COR-L47 (cell line): Measurements from ENCODE around the gene TAGLN3.

ENCODE experiments used
- DNase-seq: peaks from one replicate; lab custom pipeline; 2025; lab: John Stamatoyannopoulos, UW

The TAGLN3 gene

DNA sequence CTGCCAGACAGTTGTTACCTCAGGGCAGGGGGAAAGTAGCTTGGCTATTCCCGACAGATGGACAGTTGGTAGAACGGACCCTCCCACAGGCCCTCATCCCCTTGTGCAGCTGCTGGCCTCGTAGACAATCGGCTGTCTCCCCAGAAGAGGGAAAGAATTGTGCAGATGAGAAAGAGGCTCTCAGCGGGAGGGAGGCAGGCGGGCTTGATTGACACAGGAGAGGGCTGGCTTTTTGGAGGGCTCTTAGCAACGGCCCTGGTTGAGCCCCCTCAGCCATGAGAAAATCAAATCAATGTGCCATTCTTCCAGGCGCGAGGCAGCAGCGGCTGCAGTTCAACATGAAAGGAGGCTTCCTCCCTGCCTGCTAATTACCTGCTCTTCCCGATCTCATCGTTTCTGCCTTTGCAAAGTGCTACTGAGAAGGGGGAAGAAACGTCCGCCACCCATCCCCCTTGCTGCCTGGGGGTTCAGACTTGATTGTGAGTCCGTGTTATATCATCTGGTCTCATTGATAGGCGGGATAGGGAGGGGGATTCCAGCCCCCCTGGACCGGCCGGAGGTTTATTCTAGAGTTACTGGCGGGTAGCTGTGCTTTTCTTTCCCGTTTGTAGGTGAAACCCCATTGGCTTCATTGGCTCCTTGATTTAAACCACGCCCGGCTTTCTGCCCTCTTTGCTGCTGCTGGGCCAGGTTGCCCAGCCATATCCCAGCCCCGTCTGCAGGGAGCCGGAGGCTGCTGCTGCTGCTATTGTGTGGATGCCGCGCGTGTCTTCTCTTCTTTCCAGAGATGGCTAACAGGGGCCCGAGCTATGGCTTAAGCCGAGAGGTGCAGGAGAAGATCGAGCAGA is at the start of gene TAGLN3:
Gene TAGLN3 (plus strand): TSS at position 287 of the 848 bp plus-strand sequence. CDS start 501 bp downstream, at position 788.
- DNase-seq, result peak; percentile 89

DNA sequence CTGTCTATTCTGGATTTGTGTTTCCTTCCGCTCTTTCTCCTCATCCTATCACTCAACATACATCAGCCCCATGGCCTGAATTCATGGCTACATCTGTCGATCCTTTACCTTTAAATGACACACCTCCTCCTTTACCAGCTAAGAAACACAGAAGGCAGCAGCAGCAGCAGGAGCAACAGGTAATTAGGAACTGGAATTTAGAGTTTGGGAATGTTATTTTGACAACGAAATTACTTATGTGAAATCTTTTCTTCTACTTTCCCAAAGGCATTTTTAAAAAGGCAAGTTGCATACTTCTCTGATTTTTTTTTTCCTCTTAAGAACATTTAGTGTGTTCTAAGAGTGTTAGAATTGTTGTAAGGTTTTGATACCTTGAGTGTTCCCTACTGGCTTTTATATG is 49.0 kb upstream of the TAGLN3 start:
- no peak for DNase-seq

DNA sequence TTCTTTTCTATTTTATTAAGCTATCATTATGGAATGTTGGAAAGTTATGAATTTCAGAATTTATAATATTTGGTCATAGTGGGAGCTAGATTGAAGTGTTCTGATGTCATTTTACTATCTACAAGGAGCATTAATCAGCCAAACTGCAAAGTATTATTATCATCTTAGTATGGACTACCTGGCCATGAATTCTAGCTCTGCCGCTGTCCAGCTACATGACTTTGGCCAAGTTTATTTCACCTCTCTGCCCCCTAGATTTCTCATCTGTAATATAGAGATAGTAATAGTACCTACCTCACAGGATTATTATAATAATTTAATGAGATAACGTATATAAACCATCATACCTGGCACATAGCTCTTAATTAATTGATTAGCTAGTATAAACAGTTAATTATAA is 47.7 kb upstream of the TAGLN3 start:
- no peak for DNase-seq

DNA sequence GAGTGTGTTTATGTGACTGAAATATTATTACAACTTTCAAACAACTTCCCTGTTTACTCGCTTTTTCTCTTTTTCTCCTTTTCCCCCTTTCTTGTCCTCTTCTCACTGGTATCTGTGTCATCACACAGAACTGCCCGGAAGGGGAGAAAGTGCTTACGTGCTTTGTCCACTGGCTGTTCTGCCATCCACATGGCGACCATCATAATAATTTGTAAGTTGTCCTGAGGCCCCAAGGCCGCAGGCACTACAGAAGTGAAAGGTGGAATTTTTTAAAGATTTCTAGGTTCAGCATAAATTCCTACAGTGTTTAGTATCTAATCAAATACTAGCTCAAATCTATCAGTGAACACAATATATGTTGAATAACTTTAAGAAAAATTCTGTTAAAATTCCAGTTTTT is 46.6 kb upstream of the TAGLN3 start:
- DNase-seq, result no peak

DNA sequence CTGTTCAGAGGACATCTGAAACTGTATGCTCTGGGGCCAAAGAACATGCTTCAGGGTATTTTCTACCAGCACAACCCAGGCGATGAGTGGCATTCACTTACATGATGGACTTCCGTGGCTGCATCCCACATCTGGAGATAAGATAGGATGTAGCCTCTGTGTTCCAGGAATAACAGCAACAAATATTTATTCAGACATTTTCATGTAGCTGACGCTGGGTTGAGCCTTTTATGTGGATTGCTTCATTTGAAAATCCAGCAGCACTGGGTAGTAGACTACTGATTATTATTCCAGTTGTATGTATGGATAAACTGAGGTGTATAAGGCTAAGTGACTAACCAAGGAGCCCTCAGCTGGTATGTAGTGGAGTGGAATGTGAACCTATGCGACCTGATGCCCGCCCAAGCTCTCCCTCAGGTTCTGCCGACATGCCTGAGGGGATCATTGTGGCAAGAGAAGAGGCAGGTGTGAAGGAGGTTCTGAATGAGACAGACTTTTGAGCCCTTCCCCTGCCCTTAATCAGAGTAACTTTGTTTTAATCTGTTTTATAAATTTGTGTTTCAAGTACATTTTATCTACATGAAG is 45.8 kb upstream of the TAGLN3 start:
- DNase-seq, result no peak

DNA sequence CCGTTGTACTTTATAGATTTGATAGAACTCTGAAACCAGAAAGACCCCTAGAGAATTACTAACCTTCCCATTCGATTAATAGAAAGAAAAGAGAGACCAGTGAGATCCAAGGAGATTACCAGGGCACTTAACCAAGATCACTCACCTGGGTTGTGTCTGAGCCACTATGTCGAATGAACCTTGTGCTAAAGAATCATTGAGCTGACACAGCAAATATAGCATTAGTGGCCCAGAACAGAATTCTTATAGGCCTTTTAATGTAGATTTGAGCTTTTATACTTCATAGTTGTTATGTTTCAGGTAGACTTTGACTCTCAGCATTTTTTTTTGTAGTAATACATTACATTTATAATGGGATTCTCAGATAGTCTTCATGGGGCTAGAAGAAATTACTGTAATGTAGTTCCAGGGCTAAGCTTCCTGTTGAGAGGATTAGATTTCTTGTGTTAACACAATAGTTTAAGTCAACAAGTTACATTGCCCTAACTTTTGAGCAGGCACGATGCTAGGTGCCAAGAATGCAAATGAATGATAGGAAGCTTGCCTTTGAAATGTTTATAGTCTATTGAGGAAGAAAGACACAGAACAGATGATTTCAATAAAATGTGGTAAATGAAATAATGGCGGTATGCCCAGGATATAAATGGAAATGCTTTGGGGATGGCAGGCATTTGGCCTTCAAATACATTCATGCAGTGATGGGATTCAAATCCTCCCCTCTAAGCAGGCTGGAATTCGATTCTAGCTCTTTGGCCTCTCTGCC is 44.3 kb upstream of the TAGLN3 start:
- DNase-seq, result no peak

DNA sequence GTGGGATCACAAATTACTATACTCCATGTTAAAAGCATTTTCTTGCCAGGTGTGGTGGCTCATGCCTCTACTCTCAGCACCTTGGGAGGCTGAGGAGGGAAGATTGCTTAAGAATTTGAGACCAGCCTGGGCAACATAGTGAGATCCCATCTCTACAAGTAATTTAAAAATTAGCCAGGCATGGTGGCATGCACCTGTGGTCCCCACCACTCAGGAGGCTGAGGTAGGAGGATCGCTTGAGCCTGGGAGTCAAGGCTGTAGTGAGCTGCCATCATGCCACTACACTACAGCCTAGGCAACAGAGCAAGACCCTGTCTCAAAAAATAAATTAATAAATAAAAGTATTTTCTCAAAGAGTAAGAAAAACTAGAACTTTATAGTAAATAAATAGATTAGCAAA is 42.8 kb upstream of the TAGLN3 start:
- no peak for DNase-seq

DNA sequence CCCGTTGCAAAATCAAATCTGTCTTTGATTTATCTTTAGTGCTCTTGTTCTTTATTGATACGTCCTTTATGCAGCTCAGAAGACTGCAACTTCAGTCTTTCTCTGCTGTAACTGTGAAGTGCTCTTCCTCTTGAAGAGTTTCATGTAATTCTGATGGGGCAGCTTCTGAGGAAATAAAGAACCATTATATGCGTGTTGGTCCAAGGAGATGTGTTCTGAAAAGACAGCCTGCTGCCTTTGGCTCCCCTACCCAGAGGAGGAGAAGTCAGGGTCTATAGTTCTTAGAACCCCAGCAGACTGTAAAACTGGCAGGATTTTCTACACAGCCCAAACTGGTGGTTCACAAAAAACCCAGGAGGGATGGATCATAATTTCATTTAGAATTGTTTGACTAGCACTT is 42.3 kb upstream of the TAGLN3 start:
- no peak for DNase-seq

DNA sequence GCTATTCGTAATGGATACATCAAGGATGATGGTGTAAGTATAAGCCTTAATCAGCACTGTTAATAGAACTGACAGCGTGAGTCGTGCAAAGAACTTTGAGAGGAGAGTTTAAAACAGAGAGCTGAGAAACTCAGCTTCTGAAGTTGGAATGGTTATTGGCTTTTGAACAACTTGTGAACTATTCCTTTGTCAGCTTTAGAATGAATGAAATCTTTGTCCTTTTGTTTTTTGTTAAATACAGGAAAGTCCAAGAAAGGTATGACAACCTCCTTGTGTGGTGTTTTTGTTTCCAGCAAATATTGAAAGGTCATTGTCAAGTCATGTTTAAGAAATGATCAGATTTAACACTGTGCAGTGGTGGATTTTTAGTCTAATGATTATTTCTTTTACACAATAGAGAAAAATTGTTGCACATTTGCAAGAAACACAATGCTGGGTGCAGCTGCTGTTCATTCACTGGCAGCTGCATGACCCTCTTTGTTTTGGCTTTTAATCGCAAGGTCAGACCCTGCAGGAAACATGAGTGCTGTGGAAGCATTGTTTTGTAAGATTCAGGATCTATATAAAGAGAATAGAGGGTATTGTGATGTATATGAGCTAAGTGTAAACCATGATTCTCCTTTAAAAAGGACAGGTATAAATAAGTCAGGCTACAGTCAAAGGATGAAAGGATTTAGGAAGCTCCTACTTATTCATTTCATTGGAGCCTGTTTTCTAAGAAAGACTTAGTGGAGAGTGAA is 41.6 kb upstream of the TAGLN3 start:
- peak; percentile 78 for DNase-seq

DNA sequence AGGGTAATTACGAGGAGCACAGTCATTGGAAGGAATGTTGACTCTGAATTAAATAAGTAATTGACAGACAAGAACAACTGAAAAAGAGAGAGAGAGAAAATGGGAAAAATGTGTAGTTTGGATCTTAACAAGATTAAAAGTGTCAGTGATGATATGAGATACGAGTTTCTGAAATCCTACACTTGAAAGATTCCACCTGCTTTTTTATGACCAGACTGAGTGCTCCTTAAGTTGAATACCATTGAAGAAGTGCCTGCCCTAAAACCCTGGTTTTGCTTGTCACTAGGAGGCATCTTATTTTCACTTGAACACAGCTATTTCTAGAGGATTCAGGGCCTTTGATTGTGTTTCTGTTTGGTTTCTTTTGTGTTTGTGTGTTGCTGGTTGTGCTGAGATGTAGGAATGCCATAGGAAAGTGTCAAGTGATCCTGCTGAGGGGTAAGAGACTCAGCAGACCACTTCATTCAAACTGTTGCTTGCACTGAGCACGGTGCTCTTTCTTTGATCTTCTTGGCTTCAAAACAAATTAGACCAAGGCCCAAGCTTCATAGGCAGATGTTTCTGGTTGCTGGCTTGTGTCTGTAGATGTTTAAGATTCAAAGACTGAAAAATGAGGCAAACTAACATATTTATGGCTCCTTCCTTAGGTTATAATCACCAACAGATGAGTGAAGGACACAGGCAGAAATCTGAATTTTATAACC is 37.1 kb upstream of the TAGLN3 start:
- no peak for DNase-seq

DNA sequence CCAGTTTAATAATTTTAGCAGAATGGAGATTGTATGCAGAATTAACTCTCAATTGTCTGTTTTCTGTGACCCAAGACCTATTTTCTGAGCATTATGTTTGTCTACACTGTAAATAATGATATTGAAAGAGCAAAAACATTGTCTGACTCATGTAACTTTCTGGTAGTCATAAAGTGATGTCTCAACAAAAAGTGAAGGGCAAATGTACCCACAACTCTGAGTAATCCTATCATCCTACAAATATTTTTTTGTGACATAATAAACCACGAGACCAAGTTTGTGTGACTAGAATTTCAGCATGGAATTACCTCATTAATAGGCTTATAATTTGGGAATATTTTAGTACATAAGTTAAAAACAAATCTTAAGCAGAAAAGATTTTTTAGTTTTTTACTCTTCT is 35.3 kb upstream of the TAGLN3 start:
- no peak for DNase-seq

DNA sequence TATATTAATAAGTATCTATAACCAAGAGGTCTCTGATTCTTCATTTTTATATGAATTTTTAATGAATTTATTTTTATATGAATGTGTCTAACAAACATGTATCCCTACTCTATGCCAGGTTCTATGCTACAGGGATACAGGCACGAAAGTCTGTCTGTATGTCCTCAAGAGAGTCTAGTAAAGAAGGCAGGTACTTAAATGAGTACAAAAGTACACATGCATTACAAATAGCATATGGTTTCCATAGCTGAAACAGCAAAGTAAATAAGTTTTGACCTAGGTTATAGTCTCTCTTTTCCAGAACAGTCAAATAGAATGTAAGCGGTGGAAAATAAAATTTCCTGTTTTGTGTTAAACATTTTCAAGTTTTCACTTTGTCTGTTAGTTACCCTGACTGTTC is 33.2 kb upstream of the TAGLN3 start:
- no peak for DNase-seq

DNA sequence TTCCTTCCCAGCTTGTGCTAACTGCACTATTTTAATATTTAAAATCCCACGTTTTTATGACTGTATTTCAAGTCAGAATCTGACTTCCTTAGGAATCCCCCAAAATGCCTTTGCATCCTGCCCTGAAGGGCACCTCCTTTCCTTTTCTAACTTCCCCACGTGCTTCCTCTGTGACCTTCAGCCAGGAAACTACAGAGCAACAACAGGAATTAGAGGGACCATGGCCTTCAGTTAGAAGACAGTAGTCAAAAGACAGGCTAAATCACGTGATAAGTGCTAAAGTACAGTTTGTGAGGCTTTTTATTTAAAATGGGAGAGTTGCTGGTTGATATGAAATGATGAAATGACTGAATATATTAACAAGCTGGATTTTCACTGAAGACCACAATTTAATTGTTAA is 31.7 kb upstream of the TAGLN3 start:
- no peak for DNase-seq

DNA sequence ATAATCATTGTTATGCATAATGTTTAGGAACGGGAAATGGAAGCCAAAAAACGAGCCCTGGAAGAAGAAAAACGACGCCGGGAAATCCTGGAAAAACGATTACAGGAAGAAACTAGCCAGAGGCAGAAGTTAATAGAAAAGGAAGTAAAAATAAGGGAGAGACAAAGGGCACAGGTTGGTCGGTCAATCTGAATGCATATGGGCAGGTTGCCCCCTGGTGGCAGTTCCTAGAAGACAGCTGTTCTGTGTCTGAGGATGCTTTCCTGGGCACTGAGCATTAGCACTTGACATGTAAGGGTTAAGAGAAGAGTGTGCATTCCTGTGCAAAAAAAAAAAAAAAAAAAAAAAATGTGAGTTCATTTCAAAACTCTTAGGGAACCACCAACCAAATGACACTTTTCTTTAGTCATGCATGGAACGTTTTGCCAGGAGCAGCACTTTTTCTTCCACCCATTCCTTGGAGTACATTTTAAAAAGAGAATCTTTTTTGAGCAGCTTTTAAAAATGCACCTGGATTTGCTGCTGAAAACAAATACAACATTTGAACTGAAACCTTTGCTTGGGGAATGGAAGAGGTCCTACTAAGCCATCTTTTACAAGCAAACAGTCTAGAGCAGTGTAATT is 31.0 kb upstream of the TAGLN3 start:
- peak; percentile 92 for DNase-seq

DNA sequence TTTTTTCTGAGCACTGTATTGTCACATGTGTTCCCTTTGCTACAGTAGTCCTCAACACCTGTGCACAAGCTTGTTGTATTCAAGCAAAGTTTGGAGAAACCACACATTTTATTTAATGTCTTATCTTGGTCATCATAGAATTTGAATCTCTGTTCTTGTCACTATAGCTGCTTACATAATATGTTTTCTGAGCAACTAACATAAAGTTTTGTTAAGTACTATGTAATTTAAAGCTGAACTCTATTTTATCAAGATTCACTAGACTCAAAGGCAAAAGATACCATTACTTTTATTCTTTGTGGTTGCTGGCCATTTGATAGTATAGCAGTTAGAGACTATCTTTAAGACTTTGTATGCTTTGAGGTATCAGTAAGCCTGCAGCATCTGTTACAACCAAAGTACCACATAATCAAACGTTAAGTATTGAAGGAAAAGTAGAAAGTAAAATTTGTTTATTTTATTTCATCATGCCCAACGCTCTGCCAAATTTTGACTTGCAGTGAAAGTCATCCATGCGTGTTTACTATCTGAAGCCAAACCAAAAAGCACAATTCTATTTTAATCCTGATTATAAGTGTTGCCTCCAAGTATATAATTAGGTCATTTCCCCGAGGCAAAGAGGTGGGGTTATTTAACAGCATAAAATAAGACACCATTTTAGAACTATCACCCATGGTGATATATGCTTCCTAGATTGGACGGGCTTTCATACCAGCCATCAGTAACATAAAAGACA is 30.2 kb upstream of the TAGLN3 start:
- peak; percentile 59 for DNase-seq

DNA sequence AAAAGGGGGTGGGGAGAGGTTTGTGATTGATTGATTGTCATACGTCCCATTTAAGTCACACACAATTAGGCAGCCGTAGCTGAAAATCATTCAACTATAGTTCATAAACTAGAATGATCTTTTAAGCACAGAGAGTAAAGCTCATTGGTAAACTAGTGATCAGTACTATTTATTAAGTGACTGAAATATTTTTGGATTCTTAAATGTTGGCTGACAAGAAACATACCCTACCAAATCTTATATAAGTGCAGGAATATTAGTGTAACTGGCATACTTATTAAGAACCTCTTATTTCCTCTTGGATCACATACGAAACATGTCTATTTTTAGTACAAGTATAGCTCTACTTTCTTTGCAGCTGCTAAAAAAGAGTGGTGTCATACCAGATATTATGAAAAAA is 28.3 kb upstream of the TAGLN3 start:
- no peak for DNase-seq

DNA sequence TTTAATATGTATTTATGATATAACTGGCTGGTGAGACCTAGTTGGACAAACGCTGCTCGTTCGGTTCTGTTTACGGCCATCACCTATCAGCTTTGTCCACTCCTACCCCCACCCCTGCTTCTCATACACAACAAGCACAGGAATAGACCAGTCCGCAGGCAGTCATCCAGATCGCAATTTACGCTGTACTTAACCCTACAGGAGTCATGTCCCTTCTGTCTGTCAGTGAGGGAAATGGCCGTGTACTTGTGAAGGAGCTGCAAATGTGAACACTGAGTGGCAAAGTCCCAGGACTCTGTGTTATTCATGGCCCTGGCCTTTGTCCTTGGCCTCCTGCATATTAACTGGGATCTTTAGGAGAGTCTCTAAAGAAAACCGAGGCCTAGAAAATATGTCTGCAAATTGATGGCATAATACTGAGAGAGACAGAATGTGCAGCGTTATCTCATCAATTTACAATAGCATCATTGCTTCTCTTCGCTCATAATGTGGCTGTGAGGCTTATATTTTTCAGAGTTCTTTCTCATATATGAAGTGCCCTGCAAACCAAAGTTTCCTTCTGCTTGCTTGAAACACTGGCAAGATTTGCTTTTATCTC is 27.1 kb upstream of the TAGLN3 start:
- peak; percentile 86 for DNase-seq

DNA sequence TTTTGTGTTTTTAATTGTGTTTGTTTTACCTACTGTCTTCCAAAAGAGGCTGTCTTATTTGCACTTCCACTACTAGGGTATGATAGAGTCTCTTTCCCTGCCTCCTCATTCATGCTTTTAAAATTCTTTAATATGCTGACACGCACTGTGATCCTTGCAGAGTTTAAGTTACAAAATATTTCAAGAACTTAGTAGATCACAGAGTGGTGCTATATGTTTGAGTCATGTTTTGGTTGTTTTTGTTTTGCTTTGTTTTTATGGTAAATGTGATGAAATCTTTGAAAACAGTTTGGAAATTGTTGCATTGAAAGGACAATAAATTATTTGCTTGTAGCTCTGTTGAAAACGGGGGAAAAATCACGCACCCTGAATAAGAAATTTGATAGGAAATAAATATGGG is 25.8 kb upstream of the TAGLN3 start:
- DNase-seq, result no peak

DNA sequence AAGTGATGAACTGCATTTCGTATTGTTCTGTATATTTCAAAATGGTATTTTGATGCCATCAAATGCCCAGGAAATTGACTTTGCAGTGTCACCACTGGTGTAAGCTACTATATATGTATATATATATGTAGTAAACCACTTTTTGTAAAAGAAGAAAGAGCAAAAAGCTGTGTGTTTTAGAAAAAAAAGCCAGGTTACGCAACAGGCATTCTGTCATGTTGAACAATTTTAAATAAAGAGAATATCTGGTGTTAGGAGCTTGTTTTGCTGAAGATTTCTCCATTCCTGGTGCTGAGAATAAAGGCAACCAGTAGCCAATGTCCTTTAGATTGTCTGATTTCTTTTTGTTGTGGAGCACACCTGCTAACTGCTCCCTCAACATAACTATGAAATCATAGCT is 23.6 kb upstream of the TAGLN3 start:
- no peak for DNase-seq

DNA sequence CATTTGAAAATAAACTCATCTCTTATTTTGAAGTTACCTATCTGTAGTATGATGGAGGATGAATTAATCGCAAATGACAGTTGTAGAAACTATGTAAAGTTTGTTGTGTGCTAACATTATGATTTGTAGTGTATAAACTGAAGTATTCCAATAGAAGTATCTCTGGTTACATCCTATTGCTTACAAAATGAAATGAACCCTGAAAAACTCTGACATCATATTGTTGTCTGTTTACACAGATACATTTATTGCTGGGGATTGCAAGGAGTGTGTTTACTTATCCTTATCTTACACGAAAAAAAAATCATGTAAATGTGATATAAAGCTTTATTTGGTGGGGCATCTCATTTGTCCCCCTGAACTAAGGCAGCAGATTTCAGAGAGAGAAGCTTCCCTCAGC is 22.5 kb upstream of the TAGLN3 start:
- no peak for DNase-seq
